ENCODE results near the gene SFTPD.
"Not testable (repeated sequence)": the region's sequence is repeated elsewhere in the genome, so short reads cannot be mapped to it uniquely, and the experiment has no call there.

Gene SFTPD

DNA sequence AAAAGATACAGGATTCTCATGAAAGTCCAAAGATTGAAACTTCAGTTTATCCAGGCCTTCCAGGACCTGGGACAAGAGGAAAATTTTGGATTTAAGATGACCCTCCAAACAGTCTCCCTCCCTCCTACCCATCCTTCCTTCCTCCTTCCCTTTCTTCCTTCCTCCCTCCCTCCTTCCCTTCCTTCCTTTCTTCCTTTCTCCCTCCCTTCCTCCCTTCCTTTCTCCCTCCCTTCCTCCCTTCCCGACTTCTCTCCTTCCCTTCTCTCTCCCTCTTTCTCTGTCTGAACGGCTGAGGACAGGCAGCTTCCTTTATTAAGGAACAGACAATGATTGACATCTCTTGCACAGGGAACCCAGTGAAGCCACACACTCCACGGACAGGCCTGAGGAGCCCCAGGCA is 23.3 kb downstream of the SFTPD start:
- DNase-seq (ENCODE audit: low read depth in 2 of 2): no peak

DNA sequence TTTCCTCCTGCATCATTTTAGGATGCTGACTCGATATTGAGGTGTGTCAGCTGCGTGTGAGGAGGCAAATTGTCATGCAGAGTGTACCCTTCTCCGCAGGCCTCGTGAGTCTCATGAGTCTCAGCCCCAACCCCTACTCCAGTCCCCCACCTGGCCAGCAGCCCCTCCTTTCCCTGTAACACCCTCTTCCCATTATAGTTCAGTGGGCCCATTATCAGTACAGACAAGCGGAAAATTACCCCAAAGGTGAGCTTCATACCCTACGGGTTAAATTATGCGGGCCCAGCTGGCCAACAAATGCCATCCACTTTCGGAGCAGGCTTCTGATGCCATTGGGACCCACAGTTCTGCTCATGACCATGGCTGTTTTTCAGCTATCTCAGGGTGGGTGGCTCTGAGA is 25.2 kb downstream of the SFTPD start:
- DNase-seq (ENCODE audit: low read depth in 2 of 2): no peak

DNA sequence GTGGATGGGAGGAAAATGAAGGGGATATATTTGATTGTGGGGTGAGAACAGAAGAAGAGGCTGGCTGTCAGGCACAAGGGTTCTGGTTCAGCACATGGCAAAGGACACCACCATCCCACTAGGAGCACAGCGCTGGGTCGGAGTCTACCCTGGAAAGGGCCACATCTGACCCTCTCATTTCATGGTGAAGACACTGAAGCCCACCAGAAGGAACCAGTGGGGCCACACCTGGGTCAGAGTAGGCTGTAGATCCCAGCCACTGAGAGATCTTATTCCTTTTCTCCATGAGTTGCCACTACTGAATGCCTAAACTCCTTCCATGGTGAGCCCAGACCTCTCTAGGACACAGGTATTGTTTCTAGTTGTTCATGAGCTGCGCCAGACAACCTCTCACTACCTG is 25.8 kb downstream of the SFTPD start:
- no peak for DNase-seq (ENCODE audit: low read depth in 2 of 2)

DNA sequence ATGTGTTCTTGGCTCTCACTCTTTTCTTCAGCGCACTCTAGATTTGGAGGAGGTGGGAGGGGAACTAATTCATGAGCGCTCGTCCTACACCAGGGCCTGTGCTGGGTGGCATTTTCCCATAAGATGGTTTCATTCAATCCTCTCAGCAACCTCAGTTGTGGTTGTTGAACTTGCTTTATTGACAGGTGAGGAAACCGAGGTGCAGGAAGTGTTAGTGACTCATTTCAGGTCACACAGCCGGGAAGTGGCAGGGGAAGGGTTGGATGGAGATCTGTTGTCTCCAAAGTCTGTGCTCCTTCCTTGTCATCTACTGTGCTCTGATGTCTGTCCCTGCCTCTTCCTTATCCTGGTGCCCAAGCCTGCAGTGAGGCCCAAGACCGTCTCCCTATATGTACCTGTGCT is 26.9 kb downstream of the SFTPD start:
- DNase-seq (ENCODE audit: low read depth in 2 of 2): not testable (repeated sequence)

DNA sequence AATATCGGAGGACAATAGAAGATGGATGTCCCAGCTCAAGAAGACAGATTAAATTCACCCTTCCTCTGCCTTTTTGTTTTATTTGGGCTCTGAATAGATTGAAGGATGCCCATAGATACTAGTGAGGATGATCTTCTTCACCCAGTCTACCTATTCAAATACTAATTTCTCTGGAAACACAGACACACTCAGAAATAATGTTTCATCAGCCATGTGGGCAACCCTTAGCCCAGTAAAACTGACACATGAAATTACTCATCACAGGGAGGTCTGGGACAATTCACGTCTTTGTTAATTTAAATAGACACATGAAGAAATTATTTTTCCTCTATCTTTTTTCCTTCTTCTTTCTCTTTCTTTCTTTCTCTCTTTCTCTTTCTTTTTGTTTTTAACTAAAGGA is 33.1 kb downstream of the SFTPD start:
- not testable (repeated sequence) for DNase-seq (ENCODE audit: low read depth in 2 of 2)

DNA sequence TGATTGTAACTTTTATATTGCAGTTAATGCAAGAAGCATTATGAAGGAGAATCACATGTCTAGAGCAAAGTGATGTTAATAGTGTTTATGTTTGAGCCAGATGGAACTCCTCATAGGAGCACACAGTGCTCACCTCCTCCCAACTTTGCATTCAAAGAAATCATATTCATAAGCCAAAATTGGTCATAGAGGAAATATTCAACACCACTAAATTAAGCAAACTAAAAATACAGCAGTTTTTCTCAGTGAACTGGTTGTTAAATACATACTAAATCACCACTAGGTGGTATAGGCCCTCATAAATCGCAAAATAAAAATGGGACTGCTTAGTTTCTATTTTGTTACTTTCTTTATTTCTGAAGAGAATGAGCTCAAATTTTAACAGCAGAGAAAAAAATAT is 34.4 kb downstream of the SFTPD start:
- not testable (repeated sequence) for DNase-seq (ENCODE audit: low read depth in 2 of 2)

DNA sequence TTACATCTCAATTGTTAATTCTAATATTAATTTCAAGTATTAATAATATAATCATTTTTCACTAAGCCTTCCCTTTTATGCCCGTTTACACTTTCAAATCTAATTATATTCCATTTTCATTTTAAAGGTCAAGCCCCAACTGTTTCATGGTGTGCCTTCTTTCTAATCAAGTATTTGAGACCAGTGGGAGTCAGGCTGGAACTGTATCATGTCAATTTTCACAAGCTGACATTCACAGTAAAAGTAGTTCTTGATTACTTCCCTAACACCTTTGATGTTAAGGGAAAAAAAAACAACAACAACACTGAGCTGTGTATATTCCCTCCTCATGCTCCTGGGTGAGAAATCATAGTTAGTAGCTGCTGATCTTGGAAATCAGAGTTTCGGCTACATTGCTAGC is 38.1 kb downstream of the SFTPD start:
- no peak for DNase-seq (ENCODE audit: low read depth in 2 of 2)

DNA sequence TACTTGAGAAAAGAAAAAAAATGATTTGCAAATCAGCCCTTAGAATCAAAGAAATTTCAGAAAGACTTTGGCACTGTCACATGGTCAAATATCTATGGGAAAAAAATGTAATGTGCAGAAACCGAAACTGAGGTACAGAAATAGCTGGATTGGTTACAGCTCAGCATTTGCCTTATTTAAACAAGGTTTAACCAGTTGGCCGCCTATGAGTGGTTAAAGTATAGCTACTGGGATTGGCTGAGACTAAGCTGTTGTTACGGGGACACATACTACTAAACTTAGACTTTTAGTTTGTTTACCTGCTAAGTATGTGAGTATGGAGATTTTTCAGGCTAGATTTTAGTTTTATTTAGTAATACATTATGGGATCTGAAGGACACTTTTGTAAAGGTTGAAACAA is 38.6 kb downstream of the SFTPD start:
- no peak for DNase-seq (ENCODE audit: low read depth in 2 of 2)

DNA sequence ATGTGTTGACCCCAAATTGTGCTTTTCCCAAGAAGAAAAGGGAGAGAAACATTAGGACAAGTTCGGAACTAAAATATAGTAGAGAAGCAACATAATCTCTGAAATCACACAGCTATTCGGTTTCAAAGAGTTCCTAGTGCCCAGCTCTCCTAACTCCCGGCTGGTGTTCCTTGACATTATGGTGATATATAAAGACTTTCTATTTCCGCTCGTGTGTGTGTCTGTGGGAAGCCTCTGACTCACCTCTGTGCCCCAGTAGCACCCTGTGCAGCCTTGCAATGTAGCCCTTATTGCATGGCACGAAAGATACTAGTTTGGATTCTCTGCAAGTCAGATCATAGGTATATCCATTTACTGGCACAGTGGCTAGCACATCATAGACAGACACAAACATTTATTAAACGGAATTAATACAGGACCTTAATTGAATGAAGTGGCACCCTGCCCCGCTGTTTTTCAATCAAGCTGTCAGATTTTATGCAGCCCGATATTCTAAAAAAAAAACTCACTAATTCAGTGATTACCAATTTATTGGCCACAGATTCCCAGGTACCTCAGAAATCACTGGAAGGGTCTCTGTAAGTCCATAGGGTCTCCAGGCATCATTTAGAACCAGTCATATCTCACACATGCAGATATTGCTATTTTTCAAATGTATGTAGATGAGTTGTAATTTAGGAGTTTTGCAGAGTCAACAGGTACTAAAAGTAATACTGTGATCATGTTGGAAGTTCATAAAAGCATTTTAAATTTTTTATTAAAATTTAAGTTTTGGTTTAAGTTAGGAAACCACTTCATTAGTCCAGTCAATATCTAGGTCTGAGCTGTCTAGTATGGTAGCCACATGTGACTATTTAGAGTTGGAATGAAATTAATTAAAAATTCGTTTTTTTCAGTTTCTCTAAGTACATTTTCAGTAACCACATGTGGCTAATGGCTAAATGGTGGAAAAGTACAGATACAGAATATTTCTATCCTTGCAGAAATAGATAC is 43.3 kb downstream of the SFTPD start:
- no peak for DNase-seq (ENCODE audit: low read depth in 2 of 2)

DNA sequence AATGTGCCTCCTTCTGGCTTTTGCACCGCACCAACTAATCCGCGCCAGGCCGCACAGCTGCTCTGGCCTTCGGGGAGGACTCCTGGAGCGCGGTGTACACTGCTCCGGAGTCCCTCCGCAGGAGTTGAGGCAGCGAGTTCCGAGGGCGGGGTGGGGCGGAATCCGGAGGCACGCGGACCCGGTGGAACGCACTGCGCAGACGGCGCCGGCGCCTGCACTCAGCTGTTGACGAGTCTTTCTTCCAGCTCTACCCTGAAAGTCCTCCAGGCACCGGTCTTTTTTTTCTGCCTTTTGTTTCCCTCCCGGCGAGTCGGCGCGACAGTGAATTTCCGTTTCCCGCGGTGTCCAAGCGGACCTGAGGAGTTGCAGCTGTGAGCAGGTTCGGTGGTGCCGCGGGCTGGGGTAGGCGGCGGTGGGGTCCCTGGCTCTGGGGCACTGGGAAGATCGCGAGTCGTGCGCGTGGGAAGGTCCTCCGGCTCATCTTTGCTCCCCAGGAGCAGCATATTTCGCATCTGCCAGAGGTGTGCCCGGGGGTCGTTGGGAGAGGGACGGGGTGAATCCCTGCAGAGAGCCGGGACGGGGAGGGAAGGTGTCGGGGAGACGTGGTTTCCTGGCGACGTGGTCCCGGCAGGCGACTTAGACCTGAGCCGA is 44.1 kb downstream of the SFTPD start:
- DNase-seq (ENCODE audit: low read depth in 2 of 2): peak in 1 of 2 experiments; percentile 20

DNA sequence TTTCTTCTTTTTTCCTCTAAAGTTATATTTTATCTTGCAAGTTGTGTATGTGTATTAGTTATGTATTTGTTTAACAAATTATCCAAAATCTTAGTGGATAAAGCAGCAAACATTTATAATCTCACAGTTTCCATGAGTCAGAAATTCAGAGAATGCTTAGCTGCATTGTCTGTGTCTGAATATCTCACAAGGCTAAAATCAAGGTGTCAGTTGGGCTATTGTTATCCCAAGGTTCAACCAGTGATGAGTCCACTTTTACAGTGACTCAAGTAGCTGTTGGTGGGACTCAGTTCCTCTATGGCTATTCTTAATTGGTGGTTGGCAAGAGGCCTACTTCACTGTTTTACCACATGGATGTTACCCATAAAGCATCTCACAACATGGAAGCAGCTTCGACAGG is 47.3 kb downstream of the SFTPD start:
- not testable (repeated sequence) for DNase-seq (ENCODE audit: low read depth in 2 of 2)

DNA sequence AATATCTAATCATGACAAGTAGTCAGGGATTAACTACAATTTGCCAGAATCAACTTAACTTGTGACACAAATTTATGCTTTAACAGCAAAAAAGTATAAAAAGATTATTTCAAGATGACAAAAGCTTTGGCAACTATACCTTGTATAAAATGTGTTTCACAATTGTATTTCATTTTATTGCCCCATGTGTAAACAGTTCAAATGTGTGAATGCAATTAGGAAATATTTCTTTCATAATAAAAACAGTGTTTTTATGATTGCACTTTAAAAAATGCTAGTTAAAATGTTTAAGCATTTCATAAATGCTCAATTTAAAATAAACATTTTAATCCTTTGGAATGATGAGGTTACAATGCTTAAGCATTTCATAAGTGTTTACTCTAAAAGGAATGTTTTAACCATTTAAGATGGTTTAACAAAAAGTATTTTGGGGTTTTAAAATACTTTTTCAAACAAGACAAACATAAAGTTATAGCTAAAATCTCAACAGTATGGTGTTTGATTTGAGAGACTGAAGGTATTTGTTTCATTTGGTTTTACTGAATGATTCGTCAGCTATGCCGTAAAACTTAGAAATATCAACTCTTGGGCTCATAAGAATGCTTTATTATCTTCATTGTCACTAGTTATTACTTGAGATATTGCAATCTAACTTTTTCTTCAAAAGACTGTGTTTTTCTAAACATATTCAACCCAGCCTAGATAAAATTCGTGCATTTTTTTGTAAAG is 50.1 kb downstream of the SFTPD start:
- peak; percentile 40 to 46 for DNase-seq (ENCODE audit: low read depth in 2 of 2)

DNA sequence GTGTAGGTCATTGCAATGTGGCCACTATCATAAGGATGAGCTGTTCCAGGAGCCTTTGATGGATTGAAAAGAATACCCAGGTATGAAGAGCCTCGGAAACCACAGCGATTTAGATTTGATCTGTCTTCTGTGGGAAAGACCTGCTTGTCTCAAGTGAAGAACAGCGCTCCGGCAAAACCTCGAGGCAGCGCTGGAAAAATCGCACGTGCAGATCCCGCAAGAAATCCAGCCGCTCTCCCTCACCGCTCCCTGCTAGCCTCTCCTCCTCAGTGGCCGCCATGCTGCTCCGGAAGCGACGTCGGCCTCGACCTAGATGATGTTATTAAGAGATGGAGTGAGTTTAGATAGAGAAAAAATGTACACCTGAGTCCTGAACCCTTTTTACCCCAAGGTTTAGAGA is 56.0 kb downstream of the SFTPD start:
- DNase-seq (ENCODE audit: low read depth in 2 of 2): not testable (repeated sequence)

DNA sequence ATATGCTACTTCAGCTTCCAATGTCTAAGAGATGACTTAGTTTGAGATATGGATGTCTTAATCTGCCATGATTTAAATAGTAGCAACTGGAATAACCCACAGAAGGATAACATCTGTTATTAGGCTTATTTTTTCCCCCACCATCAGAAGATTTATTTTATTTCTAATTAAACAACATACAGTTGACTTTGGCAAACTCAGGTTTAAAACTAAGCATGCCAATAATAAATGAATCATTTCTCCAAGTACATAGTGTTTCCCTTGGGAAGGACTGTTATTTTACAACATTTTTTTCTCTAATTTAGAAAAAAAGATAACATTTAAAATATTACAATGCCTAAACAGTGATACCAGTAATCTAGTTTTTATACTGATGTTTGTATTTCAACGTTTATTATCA is 58.4 kb downstream of the SFTPD start:
- DNase-seq (ENCODE audit: low read depth in 2 of 2): no peak

DNA sequence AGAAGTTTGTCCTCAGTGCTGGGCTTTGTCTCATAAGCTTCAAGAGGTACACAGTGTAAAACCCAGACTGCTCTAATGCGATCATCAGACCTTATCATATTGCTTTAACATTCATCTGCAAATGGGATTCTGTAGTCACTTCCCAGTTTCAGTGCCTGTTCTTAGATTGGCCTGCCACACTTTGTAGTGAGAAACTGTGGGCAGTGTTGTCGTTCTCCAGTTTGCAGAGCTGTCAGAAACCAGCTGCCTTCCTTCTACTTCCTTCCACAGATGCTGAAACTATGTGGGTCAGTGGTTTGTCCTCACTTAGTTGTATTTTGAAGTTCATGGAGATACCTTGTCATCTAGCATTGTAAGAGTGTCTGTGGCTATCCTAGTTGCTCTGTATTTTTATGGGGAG is 59.9 kb downstream of the SFTPD start:
- not testable (repeated sequence) for DNase-seq (ENCODE audit: low read depth in 2 of 2)
